Measurements from ENCODE around the gene EVC.

- TF ChIP-seq CTCF (IDR thresholded peaks at IDR 0.05) (no peak), POLR2A (IDR thresholded peaks at IDR 0.05) (no peak)
Observed at GRCh38 chr4:5703831-5704230, 7.2 kb upstream of the EVC start.
